Mucosa of descending colon (tissue), 3 donors: ENCODE data around the gene CFAP43. TPM values are rescaled to one million over a fixed set of nuclear protein-coding genes. Genes with fewer than 3 reads are reported as not detected.
A peak's percentile ranks its signal among the peaks of the same experiment; 100 is the strongest.

Source experiments
- ATAC-seq: fragments of 200-7000 bp; cut with Tn5 transposase; one replicate; pipeline ENCODE4 v1.9.1; 2020; ENCODE audit warnings: mild to moderate bottlenecking, moderate library complexity
- DNase-seq, 3 donors: peaks; one replicate each; pipeline ENCODE4 v3.0.0-alpha.2; 2020
- H3K36me3 ChIP-seq: fragments of 200-600 bp; one replicate; pipeline ENCODE4 v1.8.0; 2021; ENCODE audit warnings: low read depth, mild to moderate bottlenecking
- H3K4me1 ChIP-seq: fragments of 200-600 bp; one replicate; pipeline ENCODE4 v1.8.0; 2021; ENCODE audit warnings: low read depth, mild to moderate bottlenecking
- H3K4me3 ChIP-seq: fragments of 200-600 bp; one replicate; pipeline ENCODE4 v1.8.0; 2021; ENCODE audit warnings: mild to moderate bottlenecking
- H3K9me3 ChIP-seq: fragments of 200-600 bp; one replicate; pipeline ENCODE4 v1.8.0; 2021; ENCODE audit warnings: mild to moderate bottlenecking
- CTCF ChIP-seq: fragments of 200-600 bp; IDR thresholded peaks from one replicate; pipeline ENCODE4 v1.8.0; 2022; ENCODE audit warnings: antibody characterized with exemption, mild to moderate bottlenecking
- intact Hi-C, 2 donors: fragments of 100-400 bp; cut with DNase I in 1 of 2; cut with micrococcal nuclease in 1 of 2; formaldehyde crosslinking; loops; one replicate each; pipeline versions ENCODE4 v1.11.0 to v1.11.1; 2022; cut with DNase I, micrococcal nuclease
- total RNA-seq, 3 donors: library from RNA; stranded (reverse); fragmentation: NEBNext Ultra II Directional in 2 of 3; extraction: Animal tissue kit (Norgen Biotek cat#: 25700) in 2 of 3; gene quantifications; one replicate each; pipeline versions ENCODE4 v1.2.1 to v1.2.4, GENCODE V29; 2021 to 2023
- donor health status: DM: no; HTN: no; CAD: no; lungs with moderate emphysema.
- donor health status: DM: no; HTN: no; CAD: no.
- donor health status: DM: no; HTN: yes; CAD: no.

The CFAP43 gene
- total RNA-seq, 3 donors from 2014 or later: 0.22 to 0.58 (median 0.32) TPM

DNA sequence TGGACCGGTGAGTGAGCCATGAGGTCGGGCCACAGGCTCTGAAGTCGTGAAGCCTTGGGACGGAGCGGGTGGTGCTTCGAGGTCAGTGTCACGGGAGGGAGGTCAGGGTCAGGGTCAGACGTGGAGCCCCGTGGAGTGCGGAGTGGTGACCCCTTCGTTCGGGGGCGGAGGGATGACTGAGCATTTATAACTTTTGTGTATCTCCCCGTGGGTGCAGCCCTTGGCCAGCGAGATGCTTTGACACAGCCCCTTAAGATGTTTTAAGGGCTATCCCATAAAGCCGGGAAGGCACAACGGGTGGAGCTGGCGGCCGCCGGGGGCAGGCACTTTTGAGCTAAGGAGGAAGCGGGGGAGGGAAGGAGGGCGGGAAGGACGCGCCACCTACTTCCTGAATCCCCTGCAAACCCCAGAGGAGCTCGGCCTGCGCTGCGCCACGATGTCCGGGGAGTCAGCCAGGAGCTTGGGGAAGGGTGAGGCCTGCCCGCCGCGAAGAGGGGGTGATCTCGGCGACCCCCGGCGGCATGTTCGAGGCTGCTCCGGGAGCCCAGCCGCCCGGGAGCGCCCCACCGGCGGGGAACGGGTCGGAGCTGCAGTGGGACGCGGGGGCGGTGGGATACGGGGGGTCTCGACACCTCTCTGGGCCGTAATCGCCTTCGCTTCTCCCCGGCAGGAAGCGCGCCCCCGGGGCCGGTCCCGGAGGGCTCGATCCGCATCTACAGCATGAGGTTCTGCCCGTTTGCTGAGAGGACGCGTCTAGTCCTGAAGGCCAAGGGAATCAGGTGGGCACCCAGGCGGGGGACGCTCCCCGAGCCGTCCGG lies 22.5 kb upstream of the CFAP43 start, which contains the start of gene GSTO1:
Gene GSTO1 (plus strand): TSS at position 400 of the 818 bp plus-strand sequence. CDS start 37 bp downstream, at position 437.
- ATAC-seq: peak; percentile 90
- Histone ChIP-seq H3K9me3 (no peaks in the 10 kb centered on the region), H3K36me3 (no peaks in the 10 kb centered on the region), H3K4me1 (peaks cover 30% of the 10 kb centered on the region), H3K4me3 (peak within 1 kb of the TSS; percentile 92)
- intact Hi-C loops: no loop called here
- peak; percentile 84 to 90 (median 85) for DNase-seq
- TF ChIP-seq CTCF: no peak

DNA sequence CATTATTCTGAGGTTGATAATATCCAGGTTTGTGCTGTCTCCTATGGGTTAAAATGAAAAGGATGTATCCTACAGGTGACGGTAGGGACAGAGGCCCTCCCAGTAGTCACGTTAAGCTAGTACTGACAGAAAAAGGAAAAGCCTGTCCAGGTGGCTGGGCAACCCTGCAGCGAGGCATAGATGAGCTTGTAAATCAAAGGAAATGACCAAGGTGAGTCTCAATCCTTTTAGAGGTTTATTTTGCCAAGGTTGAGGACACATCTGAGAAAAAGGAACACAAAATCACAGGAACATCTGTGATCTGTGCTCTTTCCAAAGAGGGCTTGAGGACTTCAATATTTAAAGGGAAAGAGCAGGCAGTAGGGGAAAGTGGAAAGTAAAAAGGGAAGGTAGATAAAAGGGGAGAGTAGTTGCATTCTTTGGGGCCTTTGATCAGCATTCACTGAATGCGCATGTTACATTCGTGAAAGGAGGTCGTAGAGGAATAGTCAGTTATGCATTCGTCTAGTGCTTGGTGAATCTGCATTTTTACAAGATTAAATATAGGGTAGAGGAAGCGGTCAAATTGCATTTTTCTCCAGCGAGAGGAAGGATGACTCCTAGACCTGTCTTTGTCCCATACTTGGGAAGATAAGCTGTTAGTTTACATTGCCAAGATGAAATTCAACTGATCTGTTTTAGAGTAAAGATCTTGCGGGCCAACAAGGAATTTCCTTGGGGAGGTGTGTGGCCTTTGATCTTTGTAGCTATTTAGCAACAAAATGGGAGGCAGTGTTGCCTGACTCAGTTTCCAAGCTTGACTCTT lies 21.6 kb upstream of the CFAP43 start:
- H3K4me1 ChIP-seq: peaks cover 30% of the 10 kb centered on the region
- intact Hi-C loops: no loop called here
- ATAC-seq: no peak
- no peaks in the 10 kb centered on the region for H3K9me3 ChIP-seq
- H3K4me3 ChIP-seq: no peak overlapping the region
- no peaks in the 10 kb centered on the region for H3K36me3 ChIP-seq
- DNase-seq: no peak
- TF ChIP-seq CTCF: no peak

GRCh38 chr10:104253106-104253505 lies 20.9 kb upstream of the CFAP43 start:
- Histone ChIP-seq H3K36me3 (no peaks in the 10 kb centered on the region), H3K9me3 (no peaks in the 10 kb centered on the region), H3K4me3 (no peak overlapping the region), H3K4me1 (peaks cover 30% of the 10 kb centered on the region)
- peak in 1 of 3 donors; percentile 27 for DNase-seq
- peak; percentile 40 for ATAC-seq
- TF ChIP-seq CTCF: no peak
- intact Hi-C loops: no loop called here

DNA sequence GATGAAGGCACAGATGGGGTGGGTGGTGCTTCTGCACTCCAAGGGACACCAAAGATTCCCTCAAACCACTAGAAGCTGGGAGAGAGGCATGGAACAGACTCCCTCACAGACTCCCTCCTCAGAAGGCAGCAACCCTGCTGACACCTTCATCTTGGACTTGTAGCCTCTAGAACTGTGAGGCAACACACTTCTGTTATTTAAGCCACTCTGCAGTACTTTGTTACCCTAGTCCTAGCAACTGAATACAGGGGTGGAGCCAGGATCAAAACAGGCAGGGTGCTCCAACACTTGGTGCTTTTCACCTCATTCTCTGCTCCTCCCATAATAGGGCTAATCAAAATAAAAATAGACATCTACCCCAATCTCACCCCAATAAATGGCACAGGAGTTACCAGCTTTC lies 20.2 kb upstream of the CFAP43 start:
- intact Hi-C loops: no loop called here
- no peak for TF ChIP-seq CTCF

DNA sequence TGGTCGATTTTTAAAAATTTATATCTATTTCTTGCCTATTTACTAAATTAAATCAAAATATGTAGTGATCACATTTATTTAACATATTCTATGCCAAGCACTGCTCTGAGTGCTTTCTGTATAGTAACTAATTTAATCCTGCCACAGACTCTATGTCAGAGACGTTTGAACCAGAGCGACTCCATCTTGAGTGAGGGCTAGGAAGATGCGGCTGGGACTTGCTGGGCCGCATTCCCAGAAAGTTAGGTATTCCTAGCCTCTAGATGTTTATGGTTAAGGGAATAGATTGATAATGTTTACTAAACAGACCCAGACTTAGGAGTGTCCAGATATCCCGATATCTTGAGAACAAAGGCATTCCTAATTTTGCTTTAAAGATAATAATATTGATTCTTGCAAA lies 19.3 kb upstream of the CFAP43 start:
- H3K9me3 ChIP-seq: peaks cover 4% of the 10 kb centered on the region
- H3K4me1 ChIP-seq: peaks cover 18% of the 10 kb centered on the region
- H3K36me3 ChIP-seq: no peaks in the 10 kb centered on the region
- intact Hi-C loops: no loop called here
- no peak for TF ChIP-seq CTCF
- no peak for DNase-seq
- H3K4me3 ChIP-seq: no peak overlapping the region
- ATAC-seq: no peak

More for the DNA sequence above, 20.2 kb upstream of the CFAP43 start:
- ATAC-seq (no peak), DNase-seq (no peak)
- Histone ChIP-seq H3K4me3 (no peak overlapping the region), H3K9me3 (no peaks in the 10 kb centered on the region), H3K4me1 (peaks cover 26% of the 10 kb centered on the region), H3K36me3 (no peaks in the 10 kb centered on the region)
